Measurements from ENCODE around the gene KLHDC4. TPM values are rescaled to one million over a fixed set of nuclear protein-coding genes. Genes with fewer than 3 reads are reported as not detected.

KLHDC4 gene
- total RNA-seq, 1 experiment from 2014 or later, result 76.2 TPM

GRCh38 chr16:87723226-87723623 is 42.6 kb downstream of the KLHDC4 start:
- no peaks in the 10 kb centered on the region for H3K79me1 ChIP-seq (ENCODE audit: insufficient read depth, low read depth, low read length, poor library complexity, severe bottlenecking)
- no peaks in the 10 kb centered on the region for H3K27me3 ChIP-seq (ENCODE audit: insufficient read depth, low read length)
- no peak overlapping the region for H3T11ph ChIP-seq (ENCODE audit: low read length)
- H3K56ac ChIP-seq (ENCODE audit: insufficient read length, low read depth, low read length), result no peak overlapping the region
- H3K23ac ChIP-seq (ENCODE audit: insufficient read length, low read depth, low read length), result no peak overlapping the region
- no peak overlapping the region for H2AFZ ChIP-seq (ENCODE audit: low read length)
- H3K4me1 ChIP-seq (ENCODE audit: insufficient read depth, low read length), result no peaks in the 10 kb centered on the region
- H3K27ac ChIP-seq (ENCODE audit: insufficient read length, low read depth, low read length), result no peak overlapping the region
- no peak overlapping the region for H3K27ac Mint-ChIP-seq
- WGBS (ENCODE audit: extremely low coverage, insufficient read length, low lambda C conversion rate), result 100% methylated on average over 1 of the region's 12 CpGs
- peaks cover 0 to 6% of the 10 kb centered on the region in 2 experiments; a peak in 1 of 4 replicates for H3K4me1 Mint-ChIP-seq
- H2BK5ac ChIP-seq (ENCODE audit: insufficient read length, low read length), result no peak overlapping the region
- DNase-seq, result no peak
- H3K14ac ChIP-seq (ENCODE audit: insufficient read depth, low read length), result no peak overlapping the region; the same call in 1 of the 2 replicates
- no peak overlapping the region for H2BK120ac ChIP-seq (ENCODE audit: low read depth, low read length, poor library complexity, severe bottlenecking)
- peaks cover 3 to 4% of the 10 kb centered on the region in 2 experiments; a peak in 3 of 5 replicates for H3K9me3 Mint-ChIP-seq
- H3K4me3 Mint-ChIP-seq, result no peak overlapping the region
- no peak overlapping the region for H2BK12ac ChIP-seq (ENCODE audit: insufficient read length, low read depth, low read length)
- H4K91ac ChIP-seq (ENCODE audit: insufficient read length, low read depth, low read length), result no peak overlapping the region
- peaks cover 46 to 85% (median 80%) of the 10 kb centered on the region in 3 experiments for H3K36me3 Mint-ChIP-seq (ENCODE audit: insufficient read depth in 1 of 3, low read depth in 3 of 3)
- no peak overlapping the region for H3K18ac ChIP-seq (ENCODE audit: insufficient read length, low read depth, low read length)
- no peak overlapping the region for H3K9ac ChIP-seq (ENCODE audit: extremely low read depth, insufficient read length, low read length)
- H3K79me2 ChIP-seq (ENCODE audit: insufficient read depth, low read length), result peaks cover 4% of the 10 kb centered on the region; the same call in 1 of the 2 replicates
- H3K4ac ChIP-seq (ENCODE audit: low read depth, low read length), result no peak overlapping the region
- H4K20me1 ChIP-seq (ENCODE audit: control insufficient read depth, insufficient read depth, insufficient read length), result no peaks in the 10 kb centered on the region
- no peak overlapping the region for H2BK15ac ChIP-seq (ENCODE audit: low read depth, low read length)
- H3K9me3 ChIP-seq (ENCODE audit: control insufficient read depth, low read depth, low read length), result no peaks in the 10 kb centered on the region
- H2AK5ac ChIP-seq (ENCODE audit: insufficient read length, low read length), result no peak overlapping the region
- no peak overlapping the region for H2BK20ac ChIP-seq (ENCODE audit: low read depth, low read length, poor library complexity, severe bottlenecking)
- no peak for TF ChIP-seq CTCF (conservative IDR thresholded peaks at IDR 0.05)
- no peak overlapping the region for H4K8ac ChIP-seq (replicated peaks; ENCODE audit: insufficient read length, low read depth, low read length)
- H3K23me2 ChIP-seq (ENCODE audit: insufficient read length, low read depth, low read length, poor library complexity, severe bottlenecking), result no peaks in the 10 kb centered on the region
- H4K5ac ChIP-seq (ENCODE audit: insufficient read length, low read depth, low read length), result no peak overlapping the region
- H3K27me3 Mint-ChIP-seq (ENCODE audit: low read depth), result no peaks in the 10 kb centered on the region
- H3K4me2 ChIP-seq (ENCODE audit: insufficient read depth, insufficient read length, low read length), result no peak overlapping the region

All from H9 (cell line).